PFSK-1 (cell line): Measurements from ENCODE around the gene CCDC92B.

ENCODE experiments used
- POLR2AphosphoS5 ChIP-seq: IDR thresholded peaks from 2 replicates; pipeline ENCODE4 v1.6.1; 2012; ENCODE audit warnings: low read depth, mild to moderate bottlenecking, control low read depth, low read length, moderate library complexity
- TAF1 ChIP-seq: IDR thresholded peaks from 2 replicates; pipeline ENCODE4 v1.6.1; 2012; ENCODE audit warnings: low read length, control low read depth, borderline replicate concordance; ENCODE audit not compliant: insufficient read depth
- TF ChIP-seq, protein P1 (sequence below), 2 experiments: IDR thresholded peaks; 2 replicates each; pipeline versions ENCODE4 v1.6.1 to v1.8.0; 2011 to 2012; ENCODE audit warnings: low read depth in 2 of 2, low read length in 2 of 2, control low read depth in 1 of 2, inconsistent platforms in 1 of 2, mild to moderate bottlenecking in 1 of 2, moderate library complexity in 1 of 2; ENCODE audit not compliant: insufficient read depth in 1 of 2

DNA sequence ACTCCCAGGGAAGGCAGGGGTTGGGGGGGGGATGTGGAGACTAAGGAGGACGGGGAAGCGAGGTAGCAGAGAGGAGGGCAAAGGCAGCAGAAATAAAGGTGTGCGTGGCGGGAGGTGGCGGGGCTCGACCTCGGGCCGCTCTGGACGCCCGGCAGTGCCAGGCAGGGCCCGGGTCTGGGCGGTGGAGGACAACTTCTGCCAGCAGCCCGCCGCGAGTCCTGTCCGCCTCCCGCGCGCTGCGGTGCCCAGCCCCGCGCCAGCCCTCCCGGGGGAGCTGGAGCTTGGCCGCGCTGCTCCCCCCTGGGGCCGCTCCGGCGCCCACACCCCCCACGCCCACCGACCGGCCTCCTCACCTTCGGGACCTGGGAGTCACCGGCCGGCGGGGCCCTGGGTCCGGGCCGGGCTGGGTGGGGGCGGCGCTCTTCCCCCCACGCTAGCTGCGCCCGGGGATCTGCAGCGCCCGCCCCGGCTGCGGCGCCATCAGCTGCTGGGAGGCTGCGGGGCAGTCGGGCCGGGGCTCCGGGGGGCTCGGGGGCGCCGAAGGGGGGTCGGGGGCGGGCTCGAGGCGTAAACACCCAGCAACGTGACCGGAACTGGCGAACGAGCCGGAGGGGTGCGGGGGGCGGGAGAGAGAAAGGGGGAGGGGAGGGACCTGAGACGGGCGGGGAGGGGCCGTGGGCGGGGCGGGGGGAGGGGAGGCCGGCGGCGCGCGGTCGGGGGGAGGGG lies at the start of gene CCDC92B:
- TF ChIP-seq TAF1, result no peak
- no peak for TF ChIP-seq POLR2AphosphoS5
- TF ChIP-seq, protein P1, sequence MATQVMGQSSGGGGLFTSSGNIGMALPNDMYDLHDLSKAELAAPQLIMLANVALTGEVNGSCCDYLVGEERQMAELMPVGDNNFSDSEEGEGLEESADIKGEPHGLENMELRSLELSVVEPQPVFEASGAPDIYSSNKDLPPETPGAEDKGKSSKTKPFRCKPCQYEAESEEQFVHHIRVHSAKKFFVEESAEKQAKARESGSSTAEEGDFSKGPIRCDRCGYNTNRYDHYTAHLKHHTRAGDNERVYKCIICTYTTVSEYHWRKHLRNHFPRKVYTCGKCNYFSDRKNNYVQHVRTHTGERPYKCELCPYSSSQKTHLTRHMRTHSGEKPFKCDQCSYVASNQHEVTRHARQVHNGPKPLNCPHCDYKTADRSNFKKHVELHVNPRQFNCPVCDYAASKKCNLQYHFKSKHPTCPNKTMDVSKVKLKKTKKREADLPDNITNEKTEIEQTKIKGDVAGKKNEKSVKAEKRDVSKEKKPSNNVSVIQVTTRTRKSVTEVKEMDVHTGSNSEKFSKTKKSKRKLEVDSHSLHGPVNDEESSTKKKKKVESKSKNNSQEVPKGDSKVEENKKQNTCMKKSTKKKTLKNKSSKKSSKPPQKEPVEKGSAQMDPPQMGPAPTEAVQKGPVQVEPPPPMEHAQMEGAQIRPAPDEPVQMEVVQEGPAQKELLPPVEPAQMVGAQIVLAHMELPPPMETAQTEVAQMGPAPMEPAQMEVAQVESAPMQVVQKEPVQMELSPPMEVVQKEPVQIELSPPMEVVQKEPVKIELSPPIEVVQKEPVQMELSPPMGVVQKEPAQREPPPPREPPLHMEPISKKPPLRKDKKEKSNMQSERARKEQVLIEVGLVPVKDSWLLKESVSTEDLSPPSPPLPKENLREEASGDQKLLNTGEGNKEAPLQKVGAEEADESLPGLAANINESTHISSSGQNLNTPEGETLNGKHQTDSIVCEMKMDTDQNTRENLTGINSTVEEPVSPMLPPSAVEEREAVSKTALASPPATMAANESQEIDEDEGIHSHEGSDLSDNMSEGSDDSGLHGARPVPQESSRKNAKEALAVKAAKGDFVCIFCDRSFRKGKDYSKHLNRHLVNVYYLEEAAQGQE (IDR thresholded peaks at IDR 0.05; ENCODE audit: insufficient read depth in 1 of 2, low read depth in 2 of 2, low read length in 2 of 2), result peak in 1 of 2 experiments; percentile 5; a peak in 1 of 4 replicates
